Omental fat pad (tissue), 4 donors: ENCODE data around the gene MFAP3. TPM values are rescaled to one million over a fixed set of nuclear protein-coding genes. Genes with fewer than 3 reads are reported as not detected.

Experiments
- ATAC-seq: fragments of 150-250 bp; one replicate; pipeline ENCODE4 v1.9.1; 2016; ENCODE audit warnings: mild to moderate bottlenecking, moderate library complexity; ENCODE audit not compliant: low FRiP score
- DNase-seq: peaks from one replicate; pipeline ENCODE4 v3.0.0-alpha.2; 2019; ENCODE audit warnings: low spot score
- total RNA-seq, 4 donors: library from RNA; depleted of rRNA; stranded (reverse); fragments of >200 nt; gene quantifications; one replicate each; pipeline ENCODE4 v1.1.0, GENCODE V29; 2016
- TF ChIP-seq, protein P1 (sequence below), 3 donors: fragments of 450-650 bp; IDR thresholded peaks; one replicate each; pipeline ENCODE4 v1.5.1; 2016 to 2017; ENCODE audit warnings: antibody characterized with exemption in 3 of 3, mild to moderate bottlenecking in 3 of 3, moderate library complexity in 2 of 3

Gene MFAP3
- total RNA-seq, 4 donors from 2014 or later = 33.1 to 99.6 (median 43.1) TPM

DNA sequence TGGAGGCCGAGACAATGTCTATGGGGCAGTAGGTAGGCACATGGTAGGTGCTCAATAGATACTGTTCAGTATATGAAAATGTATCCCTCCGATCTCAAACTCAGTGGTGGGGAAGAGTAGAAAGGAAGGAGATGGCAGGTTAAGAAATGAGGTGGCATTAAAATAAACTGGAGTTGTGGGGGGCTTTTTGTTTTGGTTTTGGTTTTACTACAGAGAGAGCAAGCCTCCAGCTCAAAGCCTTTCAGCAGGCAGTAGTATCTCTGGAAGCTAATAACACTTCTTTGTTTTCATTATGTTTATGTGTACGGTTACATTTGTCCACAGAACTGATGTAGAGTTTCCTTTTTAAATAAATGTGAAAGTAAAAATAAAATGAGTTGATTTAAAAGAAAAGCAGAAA lies 8.6 kb downstream of the MFAP3 start:
- TF ChIP-seq, protein P1, sequence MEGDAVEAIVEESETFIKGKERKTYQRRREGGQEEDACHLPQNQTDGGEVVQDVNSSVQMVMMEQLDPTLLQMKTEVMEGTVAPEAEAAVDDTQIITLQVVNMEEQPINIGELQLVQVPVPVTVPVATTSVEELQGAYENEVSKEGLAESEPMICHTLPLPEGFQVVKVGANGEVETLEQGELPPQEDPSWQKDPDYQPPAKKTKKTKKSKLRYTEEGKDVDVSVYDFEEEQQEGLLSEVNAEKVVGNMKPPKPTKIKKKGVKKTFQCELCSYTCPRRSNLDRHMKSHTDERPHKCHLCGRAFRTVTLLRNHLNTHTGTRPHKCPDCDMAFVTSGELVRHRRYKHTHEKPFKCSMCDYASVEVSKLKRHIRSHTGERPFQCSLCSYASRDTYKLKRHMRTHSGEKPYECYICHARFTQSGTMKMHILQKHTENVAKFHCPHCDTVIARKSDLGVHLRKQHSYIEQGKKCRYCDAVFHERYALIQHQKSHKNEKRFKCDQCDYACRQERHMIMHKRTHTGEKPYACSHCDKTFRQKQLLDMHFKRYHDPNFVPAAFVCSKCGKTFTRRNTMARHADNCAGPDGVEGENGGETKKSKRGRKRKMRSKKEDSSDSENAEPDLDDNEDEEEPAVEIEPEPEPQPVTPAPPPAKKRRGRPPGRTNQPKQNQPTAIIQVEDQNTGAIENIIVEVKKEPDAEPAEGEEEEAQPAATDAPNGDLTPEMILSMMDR (IDR thresholded peaks at IDR 0.05) = no peak
- DNase-seq = no peak
- ATAC-seq = no peak

DNA sequence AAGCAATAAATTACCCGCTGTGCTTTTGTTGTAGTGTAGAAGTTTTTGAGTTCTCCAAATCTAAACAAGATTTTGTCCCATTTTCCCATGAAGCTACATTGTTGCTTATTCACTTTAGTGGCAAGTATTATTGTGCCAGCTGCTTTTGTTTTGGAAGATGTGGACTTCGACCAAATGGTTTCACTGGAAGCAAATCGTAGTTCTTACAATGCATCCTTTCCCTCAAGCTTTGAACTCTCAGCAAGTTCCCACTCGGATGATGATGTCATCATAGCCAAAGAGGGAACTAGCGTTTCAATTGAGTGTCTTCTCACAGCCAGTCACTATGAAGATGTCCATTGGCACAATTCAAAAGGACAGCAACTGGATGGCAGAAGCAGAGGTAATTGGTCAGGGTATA lies 10.9 kb downstream of the MFAP3 start:
- no peak for DNase-seq
- no peak for ATAC-seq
- TF ChIP-seq, protein P1 (IDR thresholded peaks at IDR 0.05) = no peak

DNA sequence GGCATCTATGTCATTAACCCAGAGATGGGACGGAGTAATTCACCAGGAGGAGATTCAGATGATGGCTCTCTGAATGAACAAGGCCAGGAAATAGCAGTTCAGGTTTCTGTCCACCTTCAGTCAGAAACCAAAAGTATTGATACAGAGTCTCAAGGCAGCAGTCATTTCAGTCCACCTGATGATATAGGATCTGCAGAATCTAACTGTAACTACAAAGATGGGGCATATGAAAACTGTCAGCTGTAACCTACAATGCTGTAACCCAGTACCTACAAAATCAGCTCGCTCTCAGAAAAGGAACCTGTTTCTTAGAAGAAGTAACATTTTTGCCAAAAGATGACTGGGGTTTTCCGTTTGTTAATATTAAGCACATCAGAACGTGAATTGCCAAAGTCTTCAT lies 14.7 kb downstream of the MFAP3 start:
- DNase-seq (no peak), ATAC-seq (no peak)
- TF ChIP-seq, protein P1 (IDR thresholded peaks at IDR 0.05) = no peak

DNA sequence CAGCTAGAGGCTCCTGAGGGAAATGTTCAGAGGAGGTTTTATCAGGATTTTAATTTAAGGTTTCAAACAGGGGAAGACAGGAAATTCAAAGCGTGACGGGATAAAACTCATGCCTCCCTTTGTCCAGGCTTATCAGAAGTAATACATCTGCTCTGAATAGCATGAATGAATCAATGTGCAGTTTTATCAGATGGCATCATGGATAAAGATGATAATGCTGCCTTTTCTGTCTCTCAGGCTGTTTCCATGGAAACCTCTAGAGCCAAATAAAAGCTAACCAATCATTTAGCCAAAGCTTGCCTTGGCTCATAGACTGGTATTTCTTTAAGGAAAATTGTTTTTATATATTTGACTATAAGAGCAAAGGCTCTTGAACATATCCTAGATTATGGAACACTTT lies 16.4 kb downstream of the MFAP3 start:
- DNase-seq (no peak), ATAC-seq (no peak)
- TF ChIP-seq, protein P1 (IDR thresholded peaks at IDR 0.05) = no peak

DNA sequence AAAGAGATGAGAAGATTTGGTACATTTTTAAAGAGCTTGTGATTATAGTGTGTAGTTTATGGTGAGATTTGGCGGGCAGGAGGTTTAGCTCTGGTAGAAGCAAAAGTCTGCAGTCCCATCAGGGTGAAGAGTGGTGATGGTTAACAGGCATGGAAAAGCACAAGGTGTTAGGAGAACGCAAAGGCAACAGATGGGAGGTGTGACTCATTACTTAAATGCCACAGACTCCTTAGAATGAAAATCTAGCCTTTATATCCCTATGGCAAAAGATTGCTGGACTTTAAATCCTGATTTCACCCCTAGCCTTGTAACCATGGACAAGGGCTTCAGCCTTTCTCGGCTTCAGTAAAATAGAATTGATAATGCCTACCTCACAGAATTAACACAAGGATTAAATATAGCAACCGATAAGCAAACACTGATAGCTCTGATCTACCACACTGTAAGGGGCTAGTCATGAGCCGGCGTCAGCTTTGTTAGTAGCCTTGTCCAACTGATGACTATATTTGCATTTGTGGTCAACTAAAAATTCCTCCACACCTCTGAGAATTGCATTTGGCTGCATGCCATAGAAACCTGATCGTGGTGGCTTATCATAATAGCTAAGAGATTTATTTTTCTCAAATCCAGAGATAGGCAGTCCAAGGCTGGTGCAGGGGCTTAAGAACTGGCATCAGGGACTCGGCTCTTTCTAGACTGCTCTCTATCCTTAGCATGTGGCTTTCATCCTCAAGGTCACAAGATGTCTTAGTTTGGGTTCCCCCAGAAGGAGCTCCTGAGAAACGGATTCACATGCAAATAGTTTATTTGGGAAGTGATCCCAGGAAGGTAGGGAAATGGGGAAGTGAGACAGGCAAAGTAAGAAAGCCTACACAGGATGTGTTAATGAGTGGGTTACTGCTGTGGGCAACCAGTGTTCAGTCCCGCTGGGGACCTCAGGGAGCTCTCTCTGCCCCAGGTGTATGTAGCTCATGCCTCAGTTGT lies 19.6 kb downstream of the MFAP3 start:
- no peak for DNase-seq
- TF ChIP-seq, protein P1 (IDR thresholded peaks at IDR 0.05) = no peak
- ATAC-seq = no peak

DNA sequence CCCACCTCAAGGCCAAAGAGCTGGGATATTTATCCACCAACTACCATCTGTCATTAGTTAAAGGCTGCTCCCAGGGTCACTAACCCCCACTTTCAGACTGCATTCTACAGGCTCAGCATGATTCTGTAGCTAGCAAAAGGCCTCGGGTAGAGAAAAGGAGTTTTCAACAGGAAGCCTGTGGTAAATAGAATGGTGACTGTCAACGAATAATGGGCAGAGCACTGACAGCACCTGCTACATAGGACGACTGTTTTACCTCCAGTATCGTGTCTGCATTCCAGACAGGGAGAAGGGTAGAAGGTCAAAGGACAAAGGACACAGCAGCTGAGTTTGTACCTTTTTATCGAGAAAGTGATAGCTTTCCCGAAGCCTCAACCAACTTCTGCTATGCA lies 20.3 kb downstream of the MFAP3 start:
- TF ChIP-seq, protein P1 (IDR thresholded peaks at IDR 0.05) = no peak
- ATAC-seq = no peak
- no peak for DNase-seq

DNA sequence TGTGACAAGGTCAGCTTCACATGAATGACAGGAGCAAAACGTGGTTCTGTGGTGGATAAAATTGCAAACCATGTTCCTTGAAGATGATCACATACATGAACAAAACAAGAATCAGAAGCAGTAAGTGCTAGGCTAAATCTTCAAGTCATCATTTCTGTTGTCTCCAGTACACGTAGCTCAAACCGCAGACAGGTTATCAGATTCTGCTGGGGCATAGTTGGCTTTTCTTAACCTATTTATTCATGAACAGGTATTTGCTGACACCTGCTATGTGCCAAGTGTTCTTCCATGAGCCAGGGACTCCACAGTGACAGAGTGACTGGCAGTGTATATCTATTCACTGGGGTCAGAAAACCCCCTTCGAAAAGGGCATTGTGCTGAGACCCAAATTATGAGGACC lies 20.8 kb downstream of the MFAP3 start:
- DNase-seq = no peak
- ATAC-seq = no peak
- TF ChIP-seq, protein P1 (IDR thresholded peaks at IDR 0.05) = no peak
